BJ (cell line): ENCODE data around the gene PPM1B. TPM values are rescaled to one million over a fixed set of nuclear protein-coding genes. Genes with fewer than 3 reads are reported as not detected.

Source experiments
- CTCF ChIA-PET: fragments of 350-600 bp; formaldehyde crosslinking; extraction: SDS; loops from one replicate; lab custom pipeline; 2021; ENCODE audit warnings: antibody characterized with exemption, inconsistent platforms; lab: Yijun Ruan, JAX
- POLR2A ChIA-PET: fragments of 300-600 bp; sonication (Branson Sonifier 250); formaldehyde crosslinking; extraction: SDS; loops from one replicate; lab custom pipeline; 2021; ENCODE audit warnings: antibody characterized with exemption; lab: Charles Lee
- DNase-seq: peaks from one replicate; pipeline ENCODE4 v3.0.0-alpha.2; 2011; ENCODE audit warnings: low read depth
- H3K27me3 ChIP-seq: 2 replicates; pipeline ENCODE4 v1.6.0; 2011; ENCODE audit warnings: low read length; ENCODE audit not compliant: control insufficient read depth, insufficient read depth
- H3K36me3 ChIP-seq: 2 replicates; pipeline ENCODE4 v1.5.1; 2011; ENCODE audit warnings: low read length; ENCODE audit not compliant: control insufficient read depth, insufficient read depth
- H3K4me3 ChIP-seq: 2 replicates; pipeline ENCODE4 v1.5.1; 2011; ENCODE audit warnings: low read depth, mild to moderate bottlenecking, control low read depth, low read length
- polyA plus RNA-seq: library from polyadenylated mRNA; depleted of rRNA; stranded (reverse); fragments of >200 nt; gene quantifications from 2 replicates; pipeline ENCODE4 v1.2.3, GENCODE V29; 2011
- TF ChIP-seq, protein P1 (sequence below): IDR thresholded peaks from 2 replicates; pipeline ENCODE4 v1.5.1; 2011; ENCODE audit warnings: low read depth, mild to moderate bottlenecking, control low read depth, inconsistent platforms, low read length, moderate library complexity; ENCODE audit not compliant: insufficient read depth

Gene PPM1B
- polyA plus RNA-seq, 1 experiment, result 8.2 TPM

DNA sequence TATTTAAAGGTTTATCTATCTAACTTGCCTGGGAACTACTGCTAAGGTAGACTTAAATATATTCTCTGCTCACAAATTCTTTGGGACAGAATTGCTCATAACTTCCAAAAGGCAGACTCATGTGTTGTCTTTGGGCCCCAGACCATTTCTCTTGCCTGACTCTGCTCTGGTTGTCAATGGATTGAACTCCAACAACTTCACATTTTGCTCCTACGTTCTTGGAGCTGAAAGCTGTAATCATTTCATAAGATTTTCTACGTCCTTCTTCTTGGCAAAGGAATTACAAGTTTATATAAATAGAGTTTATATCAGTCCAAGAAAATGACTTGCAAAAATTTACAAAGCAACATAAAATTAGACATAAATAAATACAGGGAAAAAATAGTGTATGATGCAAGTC, 32.9 kb upstream of the PPM1B start:
- TF ChIP-seq, protein P1, sequence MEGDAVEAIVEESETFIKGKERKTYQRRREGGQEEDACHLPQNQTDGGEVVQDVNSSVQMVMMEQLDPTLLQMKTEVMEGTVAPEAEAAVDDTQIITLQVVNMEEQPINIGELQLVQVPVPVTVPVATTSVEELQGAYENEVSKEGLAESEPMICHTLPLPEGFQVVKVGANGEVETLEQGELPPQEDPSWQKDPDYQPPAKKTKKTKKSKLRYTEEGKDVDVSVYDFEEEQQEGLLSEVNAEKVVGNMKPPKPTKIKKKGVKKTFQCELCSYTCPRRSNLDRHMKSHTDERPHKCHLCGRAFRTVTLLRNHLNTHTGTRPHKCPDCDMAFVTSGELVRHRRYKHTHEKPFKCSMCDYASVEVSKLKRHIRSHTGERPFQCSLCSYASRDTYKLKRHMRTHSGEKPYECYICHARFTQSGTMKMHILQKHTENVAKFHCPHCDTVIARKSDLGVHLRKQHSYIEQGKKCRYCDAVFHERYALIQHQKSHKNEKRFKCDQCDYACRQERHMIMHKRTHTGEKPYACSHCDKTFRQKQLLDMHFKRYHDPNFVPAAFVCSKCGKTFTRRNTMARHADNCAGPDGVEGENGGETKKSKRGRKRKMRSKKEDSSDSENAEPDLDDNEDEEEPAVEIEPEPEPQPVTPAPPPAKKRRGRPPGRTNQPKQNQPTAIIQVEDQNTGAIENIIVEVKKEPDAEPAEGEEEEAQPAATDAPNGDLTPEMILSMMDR, result no peak
- H3K27me3 ChIP-seq, result no peaks in the 10 kb centered on the region
- peak; percentile 27 for DNase-seq
- CTCF ChIA-PET, result no interaction called here
- POLR2A ChIA-PET, result no interaction called here
- H3K4me3 ChIP-seq, result no peak overlapping the region
- no peaks in the 10 kb centered on the region for H3K36me3 ChIP-seq

DNA sequence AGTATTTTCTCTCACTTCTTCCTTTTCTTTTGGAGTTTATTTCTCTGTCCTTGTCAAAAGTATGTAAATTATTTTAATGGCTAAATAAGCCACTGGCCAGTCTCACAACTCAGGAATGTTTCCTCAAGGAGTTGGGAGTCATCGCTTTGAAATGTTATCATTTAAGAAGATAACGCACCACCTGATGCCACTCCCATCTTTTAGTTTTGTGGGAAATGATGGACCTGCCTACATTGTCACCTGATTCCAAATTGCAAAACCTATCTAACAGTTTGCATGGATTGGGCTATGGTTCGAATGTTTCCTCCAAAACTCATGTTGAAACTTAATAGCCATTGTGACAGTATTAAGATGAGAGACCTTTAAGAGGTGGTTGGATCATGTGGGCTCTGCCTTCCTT, 32.4 kb upstream of the PPM1B start:
- TF ChIP-seq, protein P1, result no peak
- ChIA-PET CTCF (no interaction called here), POLR2A (no interaction called here)
- H3K36me3 ChIP-seq, result no peaks in the 10 kb centered on the region
- no peaks in the 10 kb centered on the region for H3K27me3 ChIP-seq
- H3K4me3 ChIP-seq, result no peak overlapping the region
- DNase-seq, result peak; percentile 37

DNA sequence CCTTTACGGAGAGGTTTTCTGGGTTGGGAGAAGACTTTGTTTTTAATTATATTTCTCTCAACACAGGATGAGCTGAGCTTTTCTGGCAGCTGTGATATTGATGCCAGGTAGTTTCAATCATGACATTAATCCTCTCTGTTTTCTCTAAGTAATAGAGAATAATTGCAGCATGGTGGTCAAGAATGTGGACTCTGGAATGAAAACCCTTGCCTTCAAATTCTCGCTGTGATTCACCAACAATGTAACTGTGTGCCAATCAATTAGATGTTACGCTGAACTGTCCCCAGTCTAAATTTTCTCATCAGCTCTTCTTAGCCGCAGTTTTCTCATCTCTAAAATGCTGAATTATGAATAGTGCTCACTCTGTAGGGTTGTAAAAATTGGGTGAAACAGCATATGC, 31.6 kb upstream of the PPM1B start:
- ChIA-PET CTCF (no interaction called here), POLR2A (no interaction called here)

DNA sequence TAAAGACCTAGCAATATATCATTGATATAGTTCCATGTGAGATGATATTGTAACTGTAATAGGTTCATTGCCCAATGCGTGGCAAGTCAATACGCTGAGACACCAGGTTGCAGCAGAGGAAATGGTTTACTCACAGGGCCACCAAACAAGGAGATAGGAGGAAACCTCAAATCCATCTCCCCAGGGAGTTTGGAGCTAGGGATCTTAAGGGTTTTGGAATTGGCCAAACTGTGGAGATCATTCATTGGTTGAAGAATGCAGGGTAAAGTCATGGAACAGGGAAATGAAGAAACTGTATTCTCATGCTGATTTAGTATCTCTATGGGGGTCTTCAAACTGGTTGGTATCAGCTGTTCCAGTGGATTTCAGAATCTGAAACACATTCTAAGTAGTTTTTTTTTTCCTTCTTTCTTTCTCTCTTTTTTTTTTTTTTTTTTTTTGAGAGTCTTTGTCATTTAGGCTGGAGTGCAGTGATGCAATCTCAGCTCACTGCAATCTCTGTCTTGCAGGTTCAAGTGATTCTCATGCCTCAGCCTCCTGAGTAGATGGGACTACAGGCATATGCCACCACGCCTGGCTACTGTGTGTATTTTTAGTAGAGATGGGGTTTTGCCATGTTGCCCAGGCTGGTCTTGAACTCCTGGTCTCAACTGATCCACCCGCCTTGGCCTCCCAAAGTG, 30.7 kb upstream of the PPM1B start:
- TF ChIP-seq, protein P1, result no peak
- ChIA-PET POLR2A (no interaction called here), CTCF (no interaction called here)
- no peaks in the 10 kb centered on the region for H3K36me3 ChIP-seq
- H3K27me3 ChIP-seq, result no peaks in the 10 kb centered on the region
- H3K4me3 ChIP-seq, result no peak overlapping the region
- no peak for DNase-seq

More for the DNA sequence above, 31.6 kb upstream of the PPM1B start:
- H3K36me3 ChIP-seq, result no peaks in the 10 kb centered on the region
- H3K4me3 ChIP-seq, result no peak overlapping the region
- DNase-seq, result no peak
- TF ChIP-seq, protein P1, result no peak
- no peaks in the 10 kb centered on the region for H3K27me3 ChIP-seq

DNA sequence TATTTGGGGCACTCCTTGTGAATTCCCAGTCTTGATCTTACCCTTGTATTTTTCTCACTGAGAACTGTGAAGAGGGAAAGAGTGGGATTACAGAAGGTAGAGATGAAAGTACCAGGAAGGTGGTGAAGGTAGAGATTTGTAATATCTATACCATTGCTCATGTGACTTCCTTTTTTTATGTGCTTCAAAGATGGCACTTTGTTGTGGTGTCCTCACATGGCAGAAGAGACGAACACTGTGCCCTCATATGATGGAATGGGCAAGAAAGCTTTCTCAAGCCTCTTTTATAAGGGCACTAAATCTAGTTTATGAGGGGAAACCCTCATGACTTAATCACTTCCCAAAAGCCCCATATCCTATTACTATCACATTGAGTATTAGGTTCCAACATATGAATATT, 28.9 kb upstream of the PPM1B start:
- TF ChIP-seq, protein P1, result no peak
- no peak for DNase-seq
- no peaks in the 10 kb centered on the region for H3K27me3 ChIP-seq
- POLR2A ChIA-PET, result no interaction called here
- H3K36me3 ChIP-seq, result no peaks in the 10 kb centered on the region
- CTCF ChIA-PET, result no interaction called here
- no peak overlapping the region for H3K4me3 ChIP-seq
